ENCODE results near the gene ZNF18. TPM values are rescaled to one million over a fixed set of nuclear protein-coding genes. Genes with fewer than 3 reads are reported as not detected.
A peak's percentile ranks its signal among the peaks of the same experiment; 100 is the strongest.

ZNF18 gene, protein sequence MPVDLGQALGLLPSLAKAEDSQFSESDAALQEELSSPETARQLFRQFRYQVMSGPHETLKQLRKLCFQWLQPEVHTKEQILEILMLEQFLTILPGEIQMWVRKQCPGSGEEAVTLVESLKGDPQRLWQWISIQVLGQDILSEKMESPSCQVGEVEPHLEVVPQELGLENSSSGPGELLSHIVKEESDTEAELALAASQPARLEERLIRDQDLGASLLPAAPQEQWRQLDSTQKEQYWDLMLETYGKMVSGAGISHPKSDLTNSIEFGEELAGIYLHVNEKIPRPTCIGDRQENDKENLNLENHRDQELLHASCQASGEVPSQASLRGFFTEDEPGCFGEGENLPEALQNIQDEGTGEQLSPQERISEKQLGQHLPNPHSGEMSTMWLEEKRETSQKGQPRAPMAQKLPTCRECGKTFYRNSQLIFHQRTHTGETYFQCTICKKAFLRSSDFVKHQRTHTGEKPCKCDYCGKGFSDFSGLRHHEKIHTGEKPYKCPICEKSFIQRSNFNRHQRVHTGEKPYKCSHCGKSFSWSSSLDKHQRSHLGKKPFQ
- 8.6 and 20.3 TPM in 2 replicates for total RNA-seq (ENCODE audit: low replicate concordance)

- DNase-seq (ENCODE audit: low read depth), result peak; percentile 88
- H3K4me3 ChIP-seq (ENCODE audit: low read depth, low read length), result peak within 1 kb of the TSS; percentile 88
- TF ChIP-seq, protein P1, sequence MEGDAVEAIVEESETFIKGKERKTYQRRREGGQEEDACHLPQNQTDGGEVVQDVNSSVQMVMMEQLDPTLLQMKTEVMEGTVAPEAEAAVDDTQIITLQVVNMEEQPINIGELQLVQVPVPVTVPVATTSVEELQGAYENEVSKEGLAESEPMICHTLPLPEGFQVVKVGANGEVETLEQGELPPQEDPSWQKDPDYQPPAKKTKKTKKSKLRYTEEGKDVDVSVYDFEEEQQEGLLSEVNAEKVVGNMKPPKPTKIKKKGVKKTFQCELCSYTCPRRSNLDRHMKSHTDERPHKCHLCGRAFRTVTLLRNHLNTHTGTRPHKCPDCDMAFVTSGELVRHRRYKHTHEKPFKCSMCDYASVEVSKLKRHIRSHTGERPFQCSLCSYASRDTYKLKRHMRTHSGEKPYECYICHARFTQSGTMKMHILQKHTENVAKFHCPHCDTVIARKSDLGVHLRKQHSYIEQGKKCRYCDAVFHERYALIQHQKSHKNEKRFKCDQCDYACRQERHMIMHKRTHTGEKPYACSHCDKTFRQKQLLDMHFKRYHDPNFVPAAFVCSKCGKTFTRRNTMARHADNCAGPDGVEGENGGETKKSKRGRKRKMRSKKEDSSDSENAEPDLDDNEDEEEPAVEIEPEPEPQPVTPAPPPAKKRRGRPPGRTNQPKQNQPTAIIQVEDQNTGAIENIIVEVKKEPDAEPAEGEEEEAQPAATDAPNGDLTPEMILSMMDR (IDR thresholded peaks at IDR 0.05; ENCODE audit: insufficient read depth, low read length), result no peak
Observed at GRCh38 chr17:11997147-11997971, at the start of gene ZNF18. TSS of gene ZNF18 (minus strand) at chr17:11997475. CDS start at chr17:11992829, 4,646 bp downstream.

- no peak overlapping the region for H3K4me3 ChIP-seq (ENCODE audit: low read depth, low read length)
- TF ChIP-seq, protein P1 (IDR thresholded peaks at IDR 0.05; ENCODE audit: insufficient read depth, low read length), result no peak
- DNase-seq (ENCODE audit: low read depth), result no peak
Observed at GRCh38 chr17:12046786-12047185, 49.5 kb upstream of the ZNF18 start.

DNA sequence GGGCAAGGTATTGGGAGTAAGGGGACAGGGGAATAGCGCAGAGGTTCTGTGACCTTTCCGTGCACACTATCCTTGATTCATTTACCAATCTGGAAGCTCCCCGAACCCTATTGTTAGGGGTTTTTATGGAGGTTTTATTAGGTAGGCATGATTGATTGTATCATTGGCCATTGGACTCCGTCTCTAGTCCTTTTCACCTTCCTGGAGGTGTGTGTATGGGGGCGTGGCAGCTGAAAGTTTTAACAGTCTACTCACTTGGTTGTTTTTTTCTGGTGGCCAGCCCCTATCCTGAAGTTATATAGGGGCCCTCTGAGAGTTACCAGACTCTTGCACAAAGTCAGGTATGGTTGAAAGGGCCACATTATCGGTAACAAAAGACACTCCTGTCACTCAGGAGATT, 46.4 kb upstream of the ZNF18 start:
- DNase-seq (ENCODE audit: low read depth), result no peak
- TF ChIP-seq, protein P1 (IDR thresholded peaks at IDR 0.05; ENCODE audit: insufficient read depth, low read length), result no peak
- no peak overlapping the region for H3K4me3 ChIP-seq (ENCODE audit: low read depth, low read length)

GRCh38 chr17:12041312-12041711, 44.0 kb upstream of the ZNF18 start:
- TF ChIP-seq, protein P1 (IDR thresholded peaks at IDR 0.05; ENCODE audit: insufficient read depth, low read length), result no peak
- DNase-seq (ENCODE audit: low read depth), result peak; percentile 87

GRCh38 chr17:12040478-12040877, 43.2 kb upstream of the ZNF18 start:
- DNase-seq (ENCODE audit: low read depth), result no peak

More at GRCh38 chr17:12041312-12041711, 44.0 kb upstream of the ZNF18 start:
- no peak overlapping the region for H3K4me3 ChIP-seq (ENCODE audit: low read depth, low read length)

GRCh38 chr17:12037970-12038369, 40.7 kb upstream of the ZNF18 start:
- DNase-seq (ENCODE audit: low read depth), result no peak
- TF ChIP-seq, protein P1 (IDR thresholded peaks at IDR 0.05; ENCODE audit: insufficient read depth, low read length), result no peak
- H3K4me3 ChIP-seq (ENCODE audit: low read depth, low read length), result no peak overlapping the region

More at GRCh38 chr17:12040478-12040877, 43.2 kb upstream of the ZNF18 start:
- TF ChIP-seq, protein P1 (IDR thresholded peaks at IDR 0.05; ENCODE audit: insufficient read depth, low read length), result no peak
- no peak overlapping the region for H3K4me3 ChIP-seq (ENCODE audit: low read depth, low read length)

All from fibroblast of the aortic adventitia (primary cell).